PFSK-1 (cell line): ENCODE data around the gene LHX2.

Experiments used
- POLR2AphosphoS5 ChIP-seq: IDR thresholded peaks from 2 replicates; pipeline ENCODE4 v1.6.1; 2012; ENCODE audit warnings: low read depth, mild to moderate bottlenecking, control low read depth, low read length, moderate library complexity
- TAF1 ChIP-seq: IDR thresholded peaks from 2 replicates; pipeline ENCODE4 v1.6.1; 2012; ENCODE audit warnings: low read length, control low read depth, borderline replicate concordance; ENCODE audit not compliant: insufficient read depth
- TF ChIP-seq, protein P1 (sequence below), 2 experiments: IDR thresholded peaks; 2 replicates each; pipeline versions ENCODE4 v1.6.1 to v1.8.0; 2011 to 2012; ENCODE audit warnings: low read depth in 2 of 2, low read length in 2 of 2, control low read depth in 1 of 2, inconsistent platforms in 1 of 2, mild to moderate bottlenecking in 1 of 2, moderate library complexity in 1 of 2; ENCODE audit not compliant: insufficient read depth in 1 of 2

DNA sequence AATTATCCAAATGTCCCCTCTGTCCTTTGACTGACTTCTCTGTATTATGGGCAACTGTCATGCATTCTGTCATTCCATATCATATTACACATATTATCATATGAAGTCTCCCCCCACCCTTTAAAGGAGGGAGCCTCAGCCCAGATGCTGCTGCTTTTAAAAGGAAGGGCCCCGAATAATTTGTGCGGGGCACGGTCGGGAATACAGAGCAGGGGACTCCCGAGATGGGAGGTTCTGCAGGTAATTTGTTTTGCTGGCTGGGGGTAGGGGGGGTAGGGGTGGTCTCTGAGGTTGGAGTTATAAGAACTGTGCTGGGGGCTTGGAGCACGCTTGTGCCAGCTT, 10.1 kb upstream of the LHX2 start:
- no peak for TF ChIP-seq POLR2AphosphoS5
- TF ChIP-seq, protein P1, sequence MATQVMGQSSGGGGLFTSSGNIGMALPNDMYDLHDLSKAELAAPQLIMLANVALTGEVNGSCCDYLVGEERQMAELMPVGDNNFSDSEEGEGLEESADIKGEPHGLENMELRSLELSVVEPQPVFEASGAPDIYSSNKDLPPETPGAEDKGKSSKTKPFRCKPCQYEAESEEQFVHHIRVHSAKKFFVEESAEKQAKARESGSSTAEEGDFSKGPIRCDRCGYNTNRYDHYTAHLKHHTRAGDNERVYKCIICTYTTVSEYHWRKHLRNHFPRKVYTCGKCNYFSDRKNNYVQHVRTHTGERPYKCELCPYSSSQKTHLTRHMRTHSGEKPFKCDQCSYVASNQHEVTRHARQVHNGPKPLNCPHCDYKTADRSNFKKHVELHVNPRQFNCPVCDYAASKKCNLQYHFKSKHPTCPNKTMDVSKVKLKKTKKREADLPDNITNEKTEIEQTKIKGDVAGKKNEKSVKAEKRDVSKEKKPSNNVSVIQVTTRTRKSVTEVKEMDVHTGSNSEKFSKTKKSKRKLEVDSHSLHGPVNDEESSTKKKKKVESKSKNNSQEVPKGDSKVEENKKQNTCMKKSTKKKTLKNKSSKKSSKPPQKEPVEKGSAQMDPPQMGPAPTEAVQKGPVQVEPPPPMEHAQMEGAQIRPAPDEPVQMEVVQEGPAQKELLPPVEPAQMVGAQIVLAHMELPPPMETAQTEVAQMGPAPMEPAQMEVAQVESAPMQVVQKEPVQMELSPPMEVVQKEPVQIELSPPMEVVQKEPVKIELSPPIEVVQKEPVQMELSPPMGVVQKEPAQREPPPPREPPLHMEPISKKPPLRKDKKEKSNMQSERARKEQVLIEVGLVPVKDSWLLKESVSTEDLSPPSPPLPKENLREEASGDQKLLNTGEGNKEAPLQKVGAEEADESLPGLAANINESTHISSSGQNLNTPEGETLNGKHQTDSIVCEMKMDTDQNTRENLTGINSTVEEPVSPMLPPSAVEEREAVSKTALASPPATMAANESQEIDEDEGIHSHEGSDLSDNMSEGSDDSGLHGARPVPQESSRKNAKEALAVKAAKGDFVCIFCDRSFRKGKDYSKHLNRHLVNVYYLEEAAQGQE (IDR thresholded peaks at IDR 0.05; ENCODE audit: insufficient read depth in 1 of 2, low read depth in 2 of 2, low read length in 2 of 2), result no peak
- TF ChIP-seq TAF1, result no peak
